Measurements from ENCODE around the gene TAS1R1. TPM values are rescaled to one million over a fixed set of nuclear protein-coding genes. Genes with fewer than 3 reads are reported as not detected.

The TAS1R1 gene
- total RNA-seq, 1 donor from 2014 or later, result not detected

- Mint-ChIP-seq H3K27ac (no peak overlapping the region), H3K27me3 (peaks cover 6% of the 10 kb centered on the region), H3K36me3 (ENCODE audit: insufficient read depth) (no peaks in the 10 kb centered on the region), H3K4me1 (ENCODE audit: low read depth) (no peaks in the 10 kb centered on the region), H3K4me3 (ENCODE audit: low read depth) (no peak overlapping the region), H3K9me3 (ENCODE audit: low read depth) (no peaks in the 10 kb centered on the region)
- no peak for DNase-seq (ENCODE audit: low spot score, unreplicated experiment)
- TF ChIP-seq CTCF (IDR thresholded peaks at IDR 0.05; ENCODE audit: unreplicated experiment), result no peak
Observed at GRCh38 chr1:6510493-6510892, 44.6 kb upstream of the TAS1R1 start.

- Mint-ChIP-seq H3K4me1 (ENCODE audit: low read depth) (no peaks in the 10 kb centered on the region), H3K9me3 (ENCODE audit: low read depth) (no peaks in the 10 kb centered on the region), H3K27ac (no peak overlapping the region), H3K4me3 (ENCODE audit: low read depth) (no peak overlapping the region), H3K36me3 (ENCODE audit: insufficient read depth) (no peaks in the 10 kb centered on the region), H3K27me3 (peaks cover 6% of the 10 kb centered on the region)
- no peak for DNase-seq (ENCODE audit: low spot score, unreplicated experiment)
- no peak for TF ChIP-seq CTCF (IDR thresholded peaks at IDR 0.05; ENCODE audit: unreplicated experiment)
Observed at GRCh38 chr1:6511056-6511455, 44.1 kb upstream of the TAS1R1 start.

- no peaks in the 10 kb centered on the region for H3K36me3 Mint-ChIP-seq (ENCODE audit: insufficient read depth)
- no peak overlapping the region for H3K27ac Mint-ChIP-seq
- H3K4me3 Mint-ChIP-seq (ENCODE audit: low read depth), result no peak overlapping the region
- H3K27me3 Mint-ChIP-seq, result peaks cover 5% of the 10 kb centered on the region
- H3K9me3 Mint-ChIP-seq (ENCODE audit: low read depth), result no peaks in the 10 kb centered on the region
- no peak for DNase-seq (ENCODE audit: low spot score, unreplicated experiment)
- TF ChIP-seq CTCF (IDR thresholded peaks at IDR 0.05; ENCODE audit: unreplicated experiment), result no peak
- no peaks in the 10 kb centered on the region for H3K4me1 Mint-ChIP-seq (ENCODE audit: low read depth)
Observed at GRCh38 chr1:6511561-6512244, 43.4 kb upstream of the TAS1R1 start.

GRCh38 chr1:6512245-6512907, 42.7 kb upstream of the TAS1R1 start:
- no peaks in the 10 kb centered on the region for H3K27me3 Mint-ChIP-seq
- no peak for DNase-seq (ENCODE audit: low spot score, unreplicated experiment)
- no peak overlapping the region for H3K27ac Mint-ChIP-seq
- TF ChIP-seq CTCF (IDR thresholded peaks at IDR 0.05; ENCODE audit: unreplicated experiment), result no peak
- H3K4me3 Mint-ChIP-seq (ENCODE audit: low read depth), result no peak overlapping the region
- no peaks in the 10 kb centered on the region for H3K36me3 Mint-ChIP-seq (ENCODE audit: insufficient read depth)
- no peaks in the 10 kb centered on the region for H3K9me3 Mint-ChIP-seq (ENCODE audit: low read depth)
- no peaks in the 10 kb centered on the region for H3K4me1 Mint-ChIP-seq (ENCODE audit: low read depth)

GRCh38 chr1:6512908-6513280, 42.2 kb upstream of the TAS1R1 start:
- Mint-ChIP-seq H3K27me3 (no peaks in the 10 kb centered on the region), H3K4me3 (ENCODE audit: low read depth) (no peak overlapping the region), H3K4me1 (ENCODE audit: low read depth) (no peaks in the 10 kb centered on the region), H3K9me3 (ENCODE audit: low read depth) (no peaks in the 10 kb centered on the region), H3K36me3 (ENCODE audit: insufficient read depth) (no peaks in the 10 kb centered on the region), H3K27ac (no peak overlapping the region)
- TF ChIP-seq CTCF (IDR thresholded peaks at IDR 0.05; ENCODE audit: unreplicated experiment), result no peak
- no peak for DNase-seq (ENCODE audit: low spot score, unreplicated experiment)
